ENCODE measurements around the gene MNDA. TPM values are rescaled to one million over a fixed set of nuclear protein-coding genes. Genes with fewer than 3 reads are reported as not detected.

Gene MNDA
- total RNA-seq, 5 donors from 2014 or later (not counting 1 experiment from before 2014, with no cell fraction given): 0.20 to 1.2 (median 0.61) TPM

DNA sequence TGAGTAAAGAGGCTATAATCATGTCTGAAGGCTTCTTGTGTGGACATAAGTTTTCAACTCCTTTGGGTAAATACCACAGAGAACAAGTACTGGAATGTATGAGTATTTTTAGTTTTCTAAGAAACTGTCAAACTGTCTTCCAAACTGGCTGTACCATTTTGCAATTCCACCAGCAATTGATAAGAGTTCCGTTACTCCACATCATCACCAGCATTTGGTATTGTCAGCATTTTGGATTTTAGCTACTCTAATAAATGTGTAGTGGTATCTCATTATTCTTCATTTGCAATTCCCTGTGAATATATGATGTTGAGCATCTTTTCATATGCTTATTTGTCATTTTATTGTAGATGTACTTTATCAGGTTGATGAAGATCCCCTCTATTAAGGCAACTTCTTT is 9.4 kb upstream of the MNDA start:
- WGBS (ENCODE audit: insufficient coverage): no CpG with 5 or more reads among the region's 1 CpG
- Histone ChIP-seq H3K4me1 (ENCODE audit: control insufficient read depth in 1 of 2, extremely low read depth in 1 of 2, insufficient read depth in 2 of 2, low read length in 2 of 2) (peaks cover 7 to 8% of the 10 kb centered on the region in 2 experiments), H3K4me3 (ENCODE audit: control insufficient read depth in 1 of 2, extremely low read depth in 1 of 2, low read length in 1 of 2) (no peak overlapping the region), H3K9me3 (no peaks in the 10 kb centered on the region), H3K27ac (ENCODE audit: low read length) (no peak overlapping the region), H3K27me3 (replicated peaks in 1 of 2; ENCODE audit: control insufficient read depth in 2 of 2, extremely low read depth in 1 of 2, insufficient read depth in 2 of 2, low read length in 1 of 2) (no peaks in the 10 kb centered on the region), H3K36me3 (ENCODE audit: control insufficient read depth in 2 of 2, extremely low read depth in 1 of 2, insufficient read depth in 1 of 2, low read length in 1 of 2) (no peaks in the 10 kb centered on the region)
- peaks cover 0 to 14% of the 10 kb centered on the region in 2 donors for H3K27me3 Mint-ChIP-seq
- ChIA-PET POLR2A (interaction anchor here in 1 of 2 donors (0.6 kb wide), 1 partner anchor 1086 kb away, joined by 4 read pairs; no protein-coding TSS in a partner anchor), CTCF (no interaction called here)
- no peaks in the 10 kb centered on the region for H3K9me3 Mint-ChIP-seq
- ATAC-seq (replicated peaks in 1 of 4): no peak
- peaks cover 7 to 24% (median 24%) of the 10 kb centered on the region in 3 donors for H3K4me1 Mint-ChIP-seq
- H3K27ac Mint-ChIP-seq: no peak overlapping the region
- H3K4me3 Mint-ChIP-seq: no peak overlapping the region
- DNase-seq: no peak
- no peaks in the 10 kb centered on the region for H3K36me3 Mint-ChIP-seq

DNA sequence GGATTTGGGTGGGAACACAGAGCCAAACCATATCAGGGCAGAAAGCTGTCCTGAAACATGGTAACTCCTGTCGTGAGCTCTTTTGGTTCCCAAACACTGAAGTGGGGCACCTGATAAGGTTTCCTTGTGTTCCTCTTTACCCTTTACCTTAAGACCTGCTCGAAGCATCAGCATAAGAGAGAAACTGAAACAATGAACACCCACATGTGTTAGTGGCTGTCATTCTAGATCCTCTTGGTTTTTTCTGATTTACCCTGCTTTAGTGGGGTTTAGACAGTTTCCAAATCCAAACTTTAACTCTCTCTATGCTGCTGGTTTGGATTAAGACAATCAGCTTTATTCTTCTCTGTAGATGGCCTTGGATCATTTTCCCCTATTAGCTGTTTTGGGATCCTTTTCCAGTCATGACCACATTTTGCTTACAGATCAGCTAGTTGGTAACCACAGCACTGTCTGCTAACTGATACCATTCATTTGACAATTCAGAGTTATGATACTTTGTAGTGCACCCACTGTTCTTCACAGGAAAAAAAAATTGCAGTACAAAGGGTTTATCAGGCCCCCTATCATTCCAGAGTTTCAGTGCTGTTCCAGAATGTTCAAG is 975 bp upstream of the MNDA start:
- Histone ChIP-seq H3K4me1 (ENCODE audit: control insufficient read depth in 1 of 2, extremely low read depth in 1 of 2, insufficient read depth in 2 of 2, low read length in 2 of 2) (no peaks in the 10 kb centered on the region), H3K27ac (ENCODE audit: low read length) (no peak overlapping the region), H3K36me3 (ENCODE audit: control insufficient read depth in 2 of 2, extremely low read depth in 1 of 2, insufficient read depth in 1 of 2, low read length in 1 of 2) (no peaks in the 10 kb centered on the region), H3K9me3 (no peaks in the 10 kb centered on the region), H3K4me3 (ENCODE audit: control insufficient read depth in 1 of 2, extremely low read depth in 1 of 2, low read length in 1 of 2) (no peak overlapping the region), H3K27me3 (replicated peaks in 1 of 2; ENCODE audit: control insufficient read depth in 2 of 2, extremely low read depth in 1 of 2, insufficient read depth in 2 of 2, low read length in 1 of 2) (no peaks in the 10 kb centered on the region)
- Mint-ChIP-seq H3K27ac (no peak overlapping the region), H3K4me1 (peaks cover 0 to 12% (median 4%) of the 10 kb centered on the region in 3 donors), H3K4me3 (no peak overlapping the region), H3K27me3 (peaks cover 0 to 6% of the 10 kb centered on the region in 2 donors), H3K9me3 (peaks cover 10 to 16% (median 15%) of the 10 kb centered on the region in 3 donors), H3K36me3 (no peaks in the 10 kb centered on the region)
- no CpG with 5 or more reads among the region's 2 CpGs for WGBS (ENCODE audit: insufficient coverage)
- ChIA-PET CTCF (no interaction called here), POLR2A (no interaction called here)
- ATAC-seq (replicated peaks in 1 of 4) (no peak), DNase-seq (no peak)

DNA sequence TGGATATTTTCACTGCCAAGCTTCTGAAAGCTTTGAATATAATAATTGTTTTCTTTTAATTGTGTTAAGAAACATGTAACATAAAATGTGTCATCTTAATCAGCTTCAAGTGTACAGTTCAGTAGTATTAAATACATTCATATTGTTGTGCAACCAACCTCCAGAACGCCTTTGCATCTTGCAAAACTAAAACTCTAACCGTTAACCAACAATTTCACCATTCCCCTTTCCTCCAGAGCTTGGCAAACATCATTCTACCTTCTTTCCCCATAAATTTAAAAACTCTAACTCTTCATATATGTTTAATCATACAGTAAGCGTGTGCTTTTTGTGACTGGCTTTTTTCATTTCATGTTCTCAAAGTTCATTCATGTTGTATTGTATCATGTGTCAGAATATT is 2.1 kb downstream of the MNDA start:
- H3K4me1 Mint-ChIP-seq: peaks cover 0 to 12% (median 4%) of the 10 kb centered on the region in 3 donors
- H3K4me3 ChIP-seq (ENCODE audit: control insufficient read depth in 1 of 2, extremely low read depth in 1 of 2, low read length in 1 of 2): no peak overlapping the region
- no peaks in the 10 kb centered on the region for H3K4me1 ChIP-seq (ENCODE audit: control insufficient read depth in 1 of 2, extremely low read depth in 1 of 2, insufficient read depth in 2 of 2, low read length in 2 of 2)
- H3K9me3 Mint-ChIP-seq: peaks cover 7 to 13% (median 8%) of the 10 kb centered on the region in 3 donors
- H3K4me3 Mint-ChIP-seq: no peak overlapping the region
- no peaks in the 10 kb centered on the region for H3K36me3 Mint-ChIP-seq
- no peaks in the 10 kb centered on the region for H3K27me3 ChIP-seq (replicated peaks in 1 of 2; ENCODE audit: control insufficient read depth in 2 of 2, extremely low read depth in 1 of 2, insufficient read depth in 2 of 2, low read length in 1 of 2)
- no CpG with 5 or more reads among the region's 3 CpGs for WGBS (ENCODE audit: insufficient coverage)
- no peaks in the 10 kb centered on the region for H3K36me3 ChIP-seq (ENCODE audit: control insufficient read depth in 2 of 2, extremely low read depth in 1 of 2, insufficient read depth in 1 of 2, low read length in 1 of 2)
- H3K27ac ChIP-seq (ENCODE audit: low read length): no peak overlapping the region
- no peak overlapping the region for H3K27ac Mint-ChIP-seq
- H3K9me3 ChIP-seq: no peaks in the 10 kb centered on the region
- ChIA-PET POLR2A (no interaction called here), CTCF (no interaction called here)
- no peak for DNase-seq
- ATAC-seq (replicated peaks in 1 of 4): no peak
- peaks cover under 1 to 2% of the 10 kb centered on the region in 2 donors for H3K27me3 Mint-ChIP-seq

DNA sequence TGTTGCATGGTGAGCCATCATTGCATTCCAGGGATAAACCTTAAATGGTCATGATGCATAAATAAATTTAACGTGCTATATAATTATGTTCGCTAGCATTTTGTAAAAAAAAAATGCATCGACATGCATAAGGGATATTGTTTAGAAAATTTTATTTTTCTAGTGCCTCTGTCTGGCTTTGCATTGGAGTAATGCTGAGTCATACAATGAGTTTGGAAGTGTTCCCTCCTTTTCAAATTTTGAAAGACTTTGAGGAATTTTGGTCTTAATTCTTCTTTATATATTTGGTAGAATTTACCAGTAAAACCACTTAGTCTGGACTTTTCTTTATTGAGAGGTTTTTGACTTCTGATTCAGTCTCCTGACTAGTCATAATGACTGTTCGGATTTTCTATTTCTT is 4.9 kb downstream of the MNDA start:
- H3K9me3 ChIP-seq: no peaks in the 10 kb centered on the region
- Mint-ChIP-seq H3K4me1 (peaks cover 0 to 2% (median 1%) of the 10 kb centered on the region in 3 donors), H3K27me3 (peaks cover 4 to 11% of the 10 kb centered on the region in 2 donors), H3K27ac (no peak overlapping the region), H3K9me3 (peaks cover 0 to 12% (median 3%) of the 10 kb centered on the region in 3 donors), H3K36me3 (no peaks in the 10 kb centered on the region), H3K4me3 (no peak overlapping the region)
- CTCF ChIA-PET: no interaction called here
- no peaks in the 10 kb centered on the region for H3K4me1 ChIP-seq (ENCODE audit: control insufficient read depth in 1 of 2, extremely low read depth in 1 of 2, insufficient read depth in 2 of 2, low read length in 2 of 2)
- POLR2A ChIA-PET: no interaction called here
- DNase-seq (no peak), ATAC-seq (replicated peaks in 1 of 4) (no peak)
- no peaks in the 10 kb centered on the region for H3K27me3 ChIP-seq (replicated peaks in 1 of 2; ENCODE audit: control insufficient read depth in 2 of 2, extremely low read depth in 1 of 2, insufficient read depth in 2 of 2, low read length in 1 of 2)
- H3K36me3 ChIP-seq (ENCODE audit: control insufficient read depth in 2 of 2, extremely low read depth in 1 of 2, insufficient read depth in 1 of 2, low read length in 1 of 2): no peaks in the 10 kb centered on the region
- H3K4me3 ChIP-seq (ENCODE audit: control insufficient read depth in 1 of 2, extremely low read depth in 1 of 2, low read length in 1 of 2): no peak overlapping the region
- H3K27ac ChIP-seq (ENCODE audit: low read length): no peak overlapping the region
- WGBS (ENCODE audit: insufficient coverage): 100% methylated on average over 3 of the region's 4 CpGs

DNA sequence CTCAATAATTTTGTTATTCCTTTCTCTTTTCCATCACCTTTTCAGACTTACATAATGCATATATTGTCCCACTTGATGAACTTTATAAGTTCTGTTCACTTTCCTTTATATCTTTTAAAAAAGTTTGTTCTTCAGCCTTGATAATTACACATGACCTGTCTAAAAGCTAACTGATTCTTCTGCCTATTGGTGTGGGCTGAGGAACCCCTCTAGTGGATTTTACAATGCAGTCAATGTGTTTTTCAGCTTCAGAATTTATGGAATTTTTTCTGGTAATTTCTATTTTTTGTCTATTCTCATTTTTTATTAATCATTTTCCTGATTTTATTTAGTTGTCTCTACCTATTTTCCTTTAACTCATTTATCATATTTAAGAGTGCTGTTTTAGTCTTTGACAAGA is 7.5 kb downstream of the MNDA start:
- CTCF ChIA-PET: no interaction called here
- no peaks in the 10 kb centered on the region for H3K4me1 Mint-ChIP-seq
- no peak overlapping the region for H3K27ac ChIP-seq (ENCODE audit: low read length)
- H3K27me3 Mint-ChIP-seq: peaks cover 5 to 18% of the 10 kb centered on the region in 2 donors
- no peak overlapping the region for H3K4me3 ChIP-seq (ENCODE audit: control insufficient read depth in 1 of 2, extremely low read depth in 1 of 2, low read length in 1 of 2)
- no peak for DNase-seq
- H3K36me3 ChIP-seq (ENCODE audit: control insufficient read depth in 2 of 2, extremely low read depth in 1 of 2, insufficient read depth in 1 of 2, low read length in 1 of 2): no peaks in the 10 kb centered on the region
- H3K4me1 ChIP-seq (ENCODE audit: control insufficient read depth in 1 of 2, extremely low read depth in 1 of 2, insufficient read depth in 2 of 2, low read length in 2 of 2): no peaks in the 10 kb centered on the region
- peaks cover 0 to 12% (median 3%) of the 10 kb centered on the region in 3 donors for H3K9me3 Mint-ChIP-seq
- no peaks in the 10 kb centered on the region for H3K36me3 Mint-ChIP-seq
- POLR2A ChIA-PET: no interaction called here
- no peak overlapping the region for H3K4me3 Mint-ChIP-seq
- no peaks in the 10 kb centered on the region for H3K9me3 ChIP-seq
- no peaks in the 10 kb centered on the region for H3K27me3 ChIP-seq (replicated peaks in 1 of 2; ENCODE audit: control insufficient read depth in 2 of 2, extremely low read depth in 1 of 2, insufficient read depth in 2 of 2, low read length in 1 of 2)
- no peak for ATAC-seq (replicated peaks in 1 of 4)
- no peak overlapping the region for H3K27ac Mint-ChIP-seq

DNA sequence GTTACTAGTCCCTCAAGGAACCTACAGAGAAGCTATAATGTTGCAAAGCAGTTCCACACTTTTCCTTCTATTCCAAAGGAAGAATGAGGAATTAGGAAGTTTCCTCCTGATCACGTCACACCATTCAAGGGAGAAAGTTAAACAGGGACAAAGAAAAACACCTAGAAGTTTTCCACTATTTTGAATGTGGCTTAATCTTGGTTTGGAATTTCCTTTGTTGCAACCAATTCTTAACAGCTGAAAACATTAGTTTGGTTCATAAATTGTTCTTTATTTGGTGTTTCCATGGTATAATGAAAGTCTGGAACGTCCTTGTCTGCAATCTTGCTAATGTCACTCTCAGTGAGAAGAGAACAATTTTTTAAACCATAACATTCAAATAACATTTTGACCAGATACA is 8.4 kb downstream of the MNDA start:
- no peaks in the 10 kb centered on the region for H3K9me3 ChIP-seq
- ChIA-PET POLR2A (no interaction called here), CTCF (no interaction called here)
- Mint-ChIP-seq H3K4me1 (no peaks in the 10 kb centered on the region), H3K4me3 (no peak overlapping the region), H3K36me3 (no peaks in the 10 kb centered on the region), H3K27me3 (peaks cover 5 to 25% of the 10 kb centered on the region in 2 donors), H3K9me3 (peaks cover 0 to 12% (median 3%) of the 10 kb centered on the region in 3 donors), H3K27ac (no peak overlapping the region)
- H3K27me3 ChIP-seq (replicated peaks in 1 of 2; ENCODE audit: control insufficient read depth in 2 of 2, extremely low read depth in 1 of 2, insufficient read depth in 2 of 2, low read length in 1 of 2): no peaks in the 10 kb centered on the region
- DNase-seq (no peak), ATAC-seq (replicated peaks in 1 of 4) (no peak)
- H3K36me3 ChIP-seq (ENCODE audit: control insufficient read depth in 2 of 2, extremely low read depth in 1 of 2, insufficient read depth in 1 of 2, low read length in 1 of 2): no peaks in the 10 kb centered on the region
- H3K4me3 ChIP-seq (ENCODE audit: control insufficient read depth in 1 of 2, extremely low read depth in 1 of 2, low read length in 1 of 2): no peak overlapping the region
- H3K27ac ChIP-seq (ENCODE audit: low read length): no peak overlapping the region
- WGBS (ENCODE audit: insufficient coverage): no CpG with 5 or more reads among the region's 2 CpGs
- H3K4me1 ChIP-seq (ENCODE audit: control insufficient read depth in 1 of 2, extremely low read depth in 1 of 2, insufficient read depth in 2 of 2, low read length in 2 of 2): no peaks in the 10 kb centered on the region

DNA sequence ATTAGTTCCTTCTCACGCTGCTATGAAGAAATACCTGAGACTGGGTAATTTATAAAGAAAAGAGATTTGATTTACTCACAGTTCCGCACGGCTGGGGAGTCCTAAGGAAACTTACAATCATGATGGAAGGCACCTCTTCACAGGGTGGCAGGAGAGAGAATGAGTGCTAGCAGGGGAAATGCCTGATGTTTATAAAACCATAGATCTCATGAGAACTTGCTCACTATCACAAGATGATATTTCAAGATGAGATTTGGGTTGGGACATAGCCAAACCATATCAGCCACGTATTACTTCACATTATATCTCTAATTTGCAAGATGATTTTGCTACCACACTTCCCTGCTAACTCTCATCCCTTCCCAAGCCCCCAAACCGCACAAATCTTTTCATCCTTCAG is 9.1 kb downstream of the MNDA start:
- DNase-seq (no peak), ATAC-seq (replicated peaks in 1 of 4) (no peak)
- ChIA-PET CTCF (no interaction called here), POLR2A (no interaction called here)
- Mint-ChIP-seq H3K27ac (no peak overlapping the region), H3K9me3 (peaks cover 0 to 12% (median 3%) of the 10 kb centered on the region in 3 donors), H3K27me3 (peaks cover 7 to 27% of the 10 kb centered on the region in 2 donors), H3K4me1 (no peaks in the 10 kb centered on the region), H3K36me3 (no peaks in the 10 kb centered on the region), H3K4me3 (no peak overlapping the region)
- no CpG with 5 or more reads among the region's 5 CpGs for WGBS (ENCODE audit: insufficient coverage)
- no peak overlapping the region for H3K4me3 ChIP-seq (ENCODE audit: control insufficient read depth in 1 of 2, extremely low read depth in 1 of 2, low read length in 1 of 2)
- H3K27me3 ChIP-seq (replicated peaks in 1 of 2; ENCODE audit: control insufficient read depth in 2 of 2, extremely low read depth in 1 of 2, insufficient read depth in 2 of 2, low read length in 1 of 2): no peaks in the 10 kb centered on the region
- H3K36me3 ChIP-seq (ENCODE audit: control insufficient read depth in 2 of 2, extremely low read depth in 1 of 2, insufficient read depth in 1 of 2, low read length in 1 of 2): no peaks in the 10 kb centered on the region
- H3K9me3 ChIP-seq: no peaks in the 10 kb centered on the region
- H3K27ac ChIP-seq (ENCODE audit: low read length): no peak overlapping the region
- no peaks in the 10 kb centered on the region for H3K4me1 ChIP-seq (ENCODE audit: control insufficient read depth in 1 of 2, extremely low read depth in 1 of 2, insufficient read depth in 2 of 2, low read length in 2 of 2)

Data from T-cell (primary cell).